Endothelial cell of umbilical vein (primary cell): ENCODE measurements around the gene NFATC2. TPM values are rescaled to one million over a fixed set of nuclear protein-coding genes. Genes with fewer than 3 reads are reported as not detected.

Experiments used
- BruUV-seq: library from RNA; stranded (reverse); fragments of 400-500 nt; replicated peaks from 2 replicates; lab custom pipeline; 2021; lab: Mats Ljungman, UMichigan
- CTCF ChIA-PET: fragments of 300-600, 350-600 bp; sonication (Branson Sonifier 250); formaldehyde crosslinking; loops from one replicate; lab custom pipeline; 2021; ENCODE audit warnings: antibody characterized with exemption, inconsistent platforms; lab: Charles Lee
- POLR2A ChIA-PET: fragments of 300-600, 350-600 bp; sonication (Branson Sonifier 250); formaldehyde crosslinking; loops from one replicate; lab custom pipeline; 2021; ENCODE audit warnings: antibody characterized with exemption, inconsistent platforms; lab: Charles Lee
- DNase-seq: peaks from one replicate; pipeline ENCODE4 v3.0.0-alpha.2; 2011; ENCODE audit warnings: low read depth, low spot score
- FAIRE-seq: peaks from 2 replicates; lab custom pipeline; 2011; peaks lifted over from hg19 to GRCh38; lab: Jason Lieb, UNC
- H2AFZ ChIP-seq: 2 replicates; pipeline ENCODE4 v1.6.0; 2012; ENCODE audit warnings: low read depth, low read length, control low read depth, inconsistent platforms
- H3K27ac ChIP-seq: 2 replicates; pipeline ENCODE4 v1.5.1; 2011; ENCODE audit warnings: low read depth, mild to moderate bottlenecking, control low read depth, low read length, moderate library complexity; ENCODE audit not compliant: insufficient read depth
- H3K27me3 ChIP-seq, 2 experiments: 2 replicates each; pipeline versions ENCODE4 v1.6.0 to v1.6.1; 2011; ENCODE audit warnings: low read length in 2 of 2, mixed read lengths in 1 of 2; ENCODE audit not compliant: control insufficient read depth in 2 of 2, insufficient read depth in 2 of 2
- H3K36me3 ChIP-seq, 2 experiments: 2 replicates in 1 of 2; 3 replicates in 1 of 2; pipeline ENCODE4 v1.5.1; 2011; ENCODE audit warnings: low read length in 2 of 2, mild to moderate bottlenecking in 1 of 2, moderate library complexity in 1 of 2; ENCODE audit not compliant: control insufficient read depth in 2 of 2, insufficient read depth in 2 of 2; ENCODE audit errors: extremely low read depth in 1 of 2
- H3K4me1 ChIP-seq: 3 replicates; pipeline ENCODE4 v1.5.1; 2011; ENCODE audit warnings: mild to moderate bottlenecking, low read length; ENCODE audit not compliant: control insufficient read depth, insufficient read depth; ENCODE audit errors: extremely low read depth
- H3K4me2 ChIP-seq: 2 replicates; pipeline ENCODE4 v1.6.1; 2011; ENCODE audit warnings: low read length, control low read depth, mixed read lengths; ENCODE audit not compliant: insufficient read depth
- H3K4me3 ChIP-seq, 3 experiments: fragments of 200-600 bp in 1 of 3; sonication (generic), shearing (Covaris generic) in 1 of 3; replicated peaks in 1 of 3; 2 replicates each; pipeline ENCODE4 v1.5.1; 2011 to 2016; ENCODE audit warnings: control low read depth in 3 of 3, low read length in 3 of 3, mild to moderate bottlenecking in 2 of 3, inconsistent platforms in 1 of 3, low read depth in 1 of 3, moderate library complexity in 1 of 3; ENCODE audit not compliant: insufficient read depth in 1 of 3
- H3K79me2 ChIP-seq: 2 replicates; pipeline ENCODE4 v1.6.0; 2012; ENCODE audit warnings: low read length, inconsistent platforms; ENCODE audit not compliant: control insufficient read depth, insufficient read depth
- H3K9ac ChIP-seq: replicated peaks from 2 replicates; pipeline ENCODE3; 2011; ENCODE audit warnings: low read length, control low read depth; ENCODE audit not compliant: insufficient read depth; ENCODE audit errors: extremely low read depth
- H3K9me1 ChIP-seq: replicated peaks from 3 replicates; pipeline ENCODE4 v1.6.0; 2011; ENCODE audit warnings: mild to moderate bottlenecking, low read length; ENCODE audit not compliant: control insufficient read depth, insufficient read depth; ENCODE audit errors: extremely low read depth
- H3K9me3 ChIP-seq: replicated peaks from 2 replicates; pipeline ENCODE4 v1.5.1; 2012; ENCODE audit warnings: low read length, inconsistent platforms; ENCODE audit not compliant: control insufficient read depth, insufficient read depth
- H4K20me1 ChIP-seq: replicated peaks from 2 replicates; pipeline ENCODE3; 2011; ENCODE audit warnings: mild to moderate bottlenecking, low read length; ENCODE audit not compliant: control insufficient read depth, insufficient read depth; ENCODE audit errors: extremely low read depth
- CTCF ChIP-seq, 2 donors: IDR thresholded peaks; 1 replicate in 1 of 2; 2 replicates in 1 of 2; pipeline ENCODE4 v1.5.1; 2011; ENCODE audit warnings: low read length in 2 of 2, mild to moderate bottlenecking in 2 of 2, moderate library complexity in 2 of 2, control low read depth in 1 of 2, inconsistent platforms in 1 of 2, low read depth in 1 of 2; ENCODE audit not compliant: insufficient read depth in 1 of 2; ENCODE audit errors: extremely low read depth in 1 of 2
- EZH2 ChIP-seq: IDR thresholded peaks from 2 replicates; pipeline ENCODE4 v1.6.1; 2012; ENCODE audit warnings: borderline replicate concordance, low read depth, mild to moderate bottlenecking, moderate library complexity, low read length, inconsistent platforms; ENCODE audit not compliant: severe bottlenecking
- FOS ChIP-seq: IDR thresholded peaks from 2 replicates; pipeline ENCODE4 v1.6.1; 2011; ENCODE audit warnings: mild to moderate bottlenecking, low read length, moderate library complexity, borderline replicate concordance; ENCODE audit not compliant: insufficient read depth
- GATA2 ChIP-seq: IDR thresholded peaks from 2 replicates; pipeline ENCODE4 v1.7.0; 2011; ENCODE audit warnings: low read depth, mild to moderate bottlenecking, moderate library complexity, mixed read lengths, low read length; ENCODE audit not compliant: insufficient read length, insufficient read depth
- JUN ChIP-seq: IDR thresholded peaks from 2 replicates; pipeline ENCODE4 v1.6.1; 2011; ENCODE audit warnings: borderline replicate concordance, low read depth; ENCODE audit not compliant: insufficient read length, insufficient read depth
- MAX ChIP-seq: IDR thresholded peaks from 2 replicates; pipeline ENCODE4 v1.6.1; 2011; ENCODE audit not compliant: insufficient read depth, insufficient read length
- MYC ChIP-seq: IDR thresholded peaks from one replicate; pipeline ENCODE4 v1.6.1; 2011; ENCODE audit warnings: mild to moderate bottlenecking, low read depth, low read length
- POLR2A ChIP-seq: IDR thresholded peaks from 2 replicates; pipeline ENCODE4 v1.6.1; 2012; ENCODE audit warnings: low read depth, mild to moderate bottlenecking, control low read depth, low read length
- POLR2AphosphoS5 ChIP-seq: IDR thresholded peaks from 2 replicates; pipeline ENCODE4 v1.6.1; 2012; ENCODE audit warnings: low read depth, mild to moderate bottlenecking, control low read depth, low read length, moderate library complexity; ENCODE audit not compliant: insufficient read depth
- dilution Hi-C: fragments of 300-500 bp; cut with MboI; formaldehyde crosslinking; loops from one replicate; pipeline ENCODE4 v1.15.0; 2019; ENCODE audit warnings: low sequenced_read_pairs; ENCODE audit not compliant: extremely low pct_ligation_motif_present
- intact Hi-C: fragments of 100-400 bp; cut with micrococcal nuclease; formaldehyde crosslinking; loops from one replicate; pipeline ENCODE4 v1.10.0; 2022
- polyA plus RNA-seq, 4 experiments: library from polyadenylated mRNA; depleted of rRNA in 3 of 4; stranded (reverse) in 3 of 4; unstranded in 1 of 4; fragments of >200 nt; gene quantifications; 2 replicates each; pipeline versions ENCODE4 v1.2.1 to v1.2.3, GENCODE V29; 2011 to 2012; ENCODE audit warnings: missing spikeins in 1 of 4
- total RNA-seq: library from RNA; stranded (reverse); gene quantifications from 2 replicates; pipeline ENCODE4 v1.2.3, GENCODE V29; 2021

Gene NFATC2
- total and polyA plus RNA-seq, 2 donors (not counting 3 experiments of a cell fraction or from before 2014, with no cell fraction given): 3.1 to 13.0 TPM

- H3K27me3 ChIP-seq: no peaks in the 10 kb centered on the region
- no peak overlapping the region for H2AFZ ChIP-seq
- CTCF ChIA-PET: interaction anchor here (0.8 to 1.5 kb wide), 4 partner anchors 9 to 87 kb away, joined by 3 to 7 read pairs (median 4); no protein-coding TSS in a partner anchor
- intact Hi-C loops: no loop called here
- TF ChIP-seq MAX (no peak), GATA2 (no peak), JUN (no peak), FOS (no peak), EZH2 (no peak), MYC (no peak), POLR2A (no peak), CTCF (IDR thresholded peaks at IDR 0.05; ENCODE audit: extremely low read depth in 1 of 2, insufficient read depth in 1 of 2, low read depth in 1 of 2, low read length in 2 of 2) (no peak), POLR2AphosphoS5 (no peak)
- BruUV-seq: no TSS peak
- no peaks in the 10 kb centered on the region for H3K9me1 ChIP-seq
- no peak overlapping the region for H3K4me3 ChIP-seq
- dilution Hi-C loops: no loop called here
- FAIRE-seq (no peak), DNase-seq (no peak)
- no peak overlapping the region for H3K27ac ChIP-seq
- no peak overlapping the region for H3K9ac ChIP-seq
- H4K20me1 ChIP-seq: no peaks in the 10 kb centered on the region
- H3K9me3 ChIP-seq: no peaks in the 10 kb centered on the region
- H3K4me1 ChIP-seq: no peaks in the 10 kb centered on the region
- no peak overlapping the region for H3K4me2 ChIP-seq
- POLR2A ChIA-PET: interaction anchor here (0.6 kb wide), 1 partner anchor 9 kb away, joined by 3 read pairs; no protein-coding TSS in a partner anchor
- H3K36me3 ChIP-seq: peaks cover 0 to 4% of the 10 kb centered on the region in 2 experiments
- H3K79me2 ChIP-seq: no peaks in the 10 kb centered on the region
Measured at GRCh38 chr20:51507216-51508036, 35.1 kb downstream of the NFATC2 start.
